Transverse colon (tissue), 4 donors: ENCODE results near the gene GTF2H4.
"Not testable (repeated sequence)": the region's sequence is repeated elsewhere in the genome, so short reads cannot be mapped to it uniquely, and the experiment has no call there.

Source experiments
- CTCF ChIP-seq, 5 experiments: fragments of 200-600 bp in 3 of 5; fragments of 450-650 bp in 2 of 5; sonication (generic) in 3 of 5; IDR thresholded peaks; 1 replicate in 2 of 5; 2 replicates in 3 of 5; pipeline ENCODE4 v1.5.1; 2016 to 2017; ENCODE audit warnings: antibody characterized with exemption in 5 of 5, inconsistent platforms in 3 of 5, mild to moderate bottlenecking in 2 of 5, moderate library complexity in 1 of 5
- EP300 ChIP-seq: sonication (generic); formaldehyde crosslinking; IDR thresholded peaks from one replicate; pipeline ENCODE4 v1.6.1; 2017; ENCODE audit warnings: antibody characterized with exemption, low read depth
- POLR2A ChIP-seq: fragments of 450-650 bp; IDR thresholded peaks from one replicate; pipeline ENCODE4 v1.6.1; 2016; ENCODE audit warnings: antibody characterized with exemption, mild to moderate bottlenecking, moderate library complexity
- POLR2AphosphoS5 ChIP-seq, 3 donors: sonication (generic); formaldehyde crosslinking; IDR thresholded peaks; one replicate each; pipeline ENCODE4 v1.6.1; 2016; ENCODE audit warnings: antibody characterized with exemption in 3 of 3

GRCh38 chr6:30902196-30902595 is 5.8 kb upstream of the GTF2H4 start:
- not testable (repeated sequence) for TF ChIP-seq POLR2A; CTCF (IDR thresholded peaks at IDR 0.05); POLR2AphosphoS5 (IDR thresholded peaks at IDR 0.05); EP300
